HepG2 (cell line): ENCODE measurements around the gene TM9SF4. TPM values are rescaled to one million over a fixed set of nuclear protein-coding genes. Genes with fewer than 3 reads are reported as not detected.

Experiments used
- FOSL2 ChIP-seq: sonication (generic); formaldehyde crosslinking; IDR thresholded peaks from 2 replicates; pipeline ENCODE4 v1.4.0; 2020; ENCODE audit warnings: missing genetic modification reagents
- FOXK1 ChIP-seq: sonication (generic); formaldehyde crosslinking; IDR thresholded peaks from 2 replicates; pipeline ENCODE4 v1.4.0; 2020; ENCODE audit warnings: low read depth, missing genetic modification reagents, borderline replicate concordance
- HNRNPUL1 ChIP-seq: fragments of 200-400 bp; formaldehyde crosslinking; IDR thresholded peaks from 2 replicates; pipeline ENCODE4 v1.6.1; 2017; ENCODE audit warnings: low read depth, mild to moderate bottlenecking, low read length, moderate library complexity
- LCORL ChIP-seq, 2 experiments: fragments of 450-650 bp in 1 of 2; sonication (generic) in 1 of 2; formaldehyde crosslinking in 1 of 2; IDR thresholded peaks; 2 replicates each; pipeline versions ENCODE4 v1.5.0 to v1.6.1; 2017 to 2020; ENCODE audit warnings: antibody characterized with exemption in 1 of 2, missing genetic modification reagents in 1 of 2
- MEIS1 ChIP-seq: sonication (generic); formaldehyde crosslinking; IDR thresholded peaks from 2 replicates; pipeline ENCODE4 v1.9.0; 2021; ENCODE audit warnings: mild to moderate bottlenecking, missing genetic modification reagents, moderate library complexity, borderline replicate concordance
- NCOA5 ChIP-seq: sonication (generic); formaldehyde crosslinking; IDR thresholded peaks from 2 replicates; pipeline ENCODE4 v1.4.0; 2020; ENCODE audit warnings: missing genetic modification reagents
- RAD21 ChIP-seq: fragments of 450-650 bp; formaldehyde crosslinking; IDR thresholded peaks from 2 replicates; pipeline ENCODE4 v1.5.0; 2020; ENCODE audit warnings: mild to moderate bottlenecking
- RXRB ChIP-seq: IDR thresholded peaks from 2 replicates; pipeline ENCODE4 v1.6.1; 2016; ENCODE audit warnings: borderline replicate concordance, missing genetic modification reagents, missing compliant biosample characterization
- SAP130 ChIP-seq: IDR thresholded peaks from 2 replicates; pipeline ENCODE4 v1.6.1; 2016; ENCODE audit warnings: low read depth
- SCMH1 ChIP-seq: sonication (generic); formaldehyde crosslinking; IDR thresholded peaks from 2 replicates; pipeline ENCODE4 v1.9.0; 2021; ENCODE audit warnings: missing genetic modification reagents, mild to moderate bottlenecking, borderline replicate concordance
- SP4 ChIP-seq: sonication (generic); formaldehyde crosslinking; IDR thresholded peaks from 2 replicates; pipeline ENCODE4 v1.8.1; 2023; ENCODE audit warnings: mild to moderate bottlenecking, missing genetic modification reagents
- TBX3 ChIP-seq: fragments of 450-650 bp; IDR thresholded peaks from 2 replicates; pipeline ENCODE4 v1.6.1; 2017; ENCODE audit warnings: antibody characterized with exemption, mild to moderate bottlenecking, inconsistent platforms, borderline replicate concordance
- ZNF205 ChIP-seq: IDR thresholded peaks from 2 replicates; pipeline ENCODE4 v1.6.1; 2018; ENCODE audit warnings: missing biosample characterization, missing genetic modification reagents
- ZNF614 ChIP-seq: IDR thresholded peaks from 2 replicates; pipeline ENCODE4 v1.6.1; 2018; ENCODE audit warnings: missing biosample characterization, missing genetic modification reagents, inconsistent platforms, borderline replicate concordance
- ZNF761 ChIP-seq: sonication (generic); formaldehyde crosslinking; conservative IDR thresholded peaks from 2 replicates; pipeline ENCODE4 v1.4.0; 2020; ENCODE audit warnings: mild to moderate bottlenecking, missing genetic modification reagents
- polyA plus RNA-seq, 8 experiments: library from polyadenylated mRNA; depleted of rRNA in 3 of 8; stranded (reverse) in 7 of 8; unstranded in 1 of 8; fragments of >200 nt; fragmentation: Illumina TruSeq in 4 of 8; extraction: Trizol in 4 of 8; gene quantifications; 2 replicates each; pipeline versions ENCODE4 v1.2.1 to v1.2.3, GENCODE V29; 2011 to 2016; ENCODE audit warnings: low read depth in 4 of 8, missing spikeins in 1 of 8, mixed read lengths in 1 of 8; ENCODE audit not compliant: insufficient read depth in 1 of 8
- total RNA-seq, 5 experiments: library from RNA; depleted of rRNA; stranded (reverse); fragments of >200 nt; fragmentation: Illumina TruSeq; extraction: Trizol; gene quantifications; 2 replicates each; pipeline ENCODE4 v1.2.3, GENCODE V29; 2016; ENCODE audit warnings: low read depth in 1 of 5
- TF ChIP-seq, protein P1 (sequence below): sonication (generic); formaldehyde crosslinking; IDR thresholded peaks from 2 replicates; pipeline ENCODE4 v1.9.0; 2021; ENCODE audit warnings: missing genetic modification reagents, borderline replicate concordance
- TF ChIP-seq, protein P2 (sequence below): sonication (generic); formaldehyde crosslinking; IDR thresholded peaks from 2 replicates; pipeline ENCODE4 v1.5.1; 2020; ENCODE audit warnings: mild to moderate bottlenecking, missing genetic modification reagents, moderate library complexity
- TF ChIP-seq, protein P3 (sequence below): IDR thresholded peaks from 2 replicates; pipeline ENCODE4 v1.6.1; 2012; ENCODE audit warnings: low read depth, low read length, improper control_type of control experiment
- TF ChIP-seq, protein P4 (sequence below): sonication (generic); formaldehyde crosslinking; IDR thresholded peaks from 2 replicates; pipeline ENCODE4 v1.4.0; 2020; ENCODE audit warnings: missing genetic modification reagents, mild to moderate bottlenecking, borderline replicate concordance
- TF ChIP-seq, protein P5 (sequence below): sonication (generic); formaldehyde crosslinking; IDR thresholded peaks from 2 replicates; pipeline ENCODE4 v1.8.0; 2022; ENCODE audit warnings: missing genetic modification reagents, low read depth, mild to moderate bottlenecking, borderline replicate concordance

TM9SF4 gene
- total and polyA plus RNA-seq, 2 of the 13 experiments (the other 11 are each of a cell fraction or from before 2014, with no cell fraction given), result 53.5 to 171 TPM

DNA sequence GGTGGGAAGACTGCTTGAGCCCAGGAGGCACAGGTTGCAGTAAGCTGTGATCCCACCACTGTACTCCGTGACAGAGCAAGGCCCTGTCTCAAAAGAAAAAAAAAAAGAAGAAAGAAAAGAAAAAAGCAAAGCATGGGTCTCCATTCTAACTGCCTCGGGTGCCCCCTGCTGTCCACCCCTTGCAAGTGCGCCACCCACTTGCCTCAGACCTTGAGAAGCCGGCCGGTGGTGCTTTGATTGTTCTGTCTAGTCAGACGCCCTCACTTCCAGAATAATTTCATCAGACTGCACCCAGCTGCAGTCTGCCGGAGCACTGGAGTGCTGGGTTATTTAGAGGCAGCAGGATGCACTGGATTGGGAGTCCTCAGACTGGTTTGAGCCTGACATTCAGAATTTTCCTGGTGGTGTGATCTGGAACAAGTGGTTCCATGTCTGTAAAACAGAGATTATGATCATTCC, 17.6 kb upstream of the TM9SF4 start (continued):
- TF ChIP-seq, protein P1, sequence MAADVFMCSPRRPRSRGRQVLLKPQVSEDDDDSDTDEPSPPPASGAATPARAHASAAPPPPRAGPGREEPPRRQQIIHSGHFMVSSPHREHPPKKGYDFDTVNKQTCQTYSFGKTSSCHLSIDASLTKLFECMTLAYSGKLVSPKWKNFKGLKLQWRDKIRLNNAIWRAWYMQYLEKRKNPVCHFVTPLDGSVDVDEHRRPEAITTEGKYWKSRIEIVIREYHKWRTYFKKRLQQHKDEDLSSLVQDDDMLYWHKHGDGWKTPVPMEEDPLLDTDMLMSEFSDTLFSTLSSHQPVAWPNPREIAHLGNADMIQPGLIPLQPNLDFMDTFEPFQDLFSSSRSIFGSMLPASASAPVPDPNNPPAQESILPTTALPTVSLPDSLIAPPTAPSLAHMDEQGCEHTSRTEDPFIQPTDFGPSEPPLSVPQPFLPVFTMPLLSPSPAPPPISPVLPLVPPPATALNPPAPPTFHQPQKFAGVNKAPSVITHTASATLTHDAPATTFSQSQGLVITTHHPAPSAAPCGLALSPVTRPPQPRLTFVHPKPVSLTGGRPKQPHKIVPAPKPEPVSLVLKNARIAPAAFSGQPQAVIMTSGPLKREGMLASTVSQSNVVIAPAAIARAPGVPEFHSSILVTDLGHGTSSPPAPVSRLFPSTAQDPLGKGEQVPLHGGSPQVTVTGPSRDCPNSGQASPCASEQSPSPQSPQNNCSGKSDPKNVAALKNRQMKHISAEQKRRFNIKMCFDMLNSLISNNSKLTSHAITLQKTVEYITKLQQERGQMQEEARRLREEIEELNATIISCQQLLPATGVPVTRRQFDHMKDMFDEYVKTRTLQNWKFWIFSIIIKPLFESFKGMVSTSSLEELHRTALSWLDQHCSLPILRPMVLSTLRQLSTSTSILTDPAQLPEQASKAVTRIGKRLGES (CRISPR knock-in tag), result 0 out of 2 replicates have a peak, but pooled peaks have one; percentile 25
- no peak for TF ChIP-seq SP4 (CRISPR knock-in tag)
- no peak for TF ChIP-seq ZNF761 (CRISPR knock-in tag)
- TF ChIP-seq, protein P2, sequence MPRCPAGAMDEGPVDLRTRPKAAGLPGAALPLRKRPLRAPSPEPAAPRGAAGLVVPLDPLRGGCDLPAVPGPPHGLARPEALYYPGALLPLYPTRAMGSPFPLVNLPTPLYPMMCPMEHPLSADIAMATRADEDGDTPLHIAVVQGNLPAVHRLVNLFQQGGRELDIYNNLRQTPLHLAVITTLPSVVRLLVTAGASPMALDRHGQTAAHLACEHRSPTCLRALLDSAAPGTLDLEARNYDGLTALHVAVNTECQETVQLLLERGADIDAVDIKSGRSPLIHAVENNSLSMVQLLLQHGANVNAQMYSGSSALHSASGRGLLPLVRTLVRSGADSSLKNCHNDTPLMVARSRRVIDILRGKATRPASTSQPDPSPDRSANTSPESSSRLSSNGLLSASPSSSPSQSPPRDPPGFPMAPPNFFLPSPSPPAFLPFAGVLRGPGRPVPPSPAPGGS (CRISPR knock-in tag), result no peak
- TF ChIP-seq SCMH1 (CRISPR knock-in tag), result no peak
- TF ChIP-seq ZNF205 (CRISPR knock-in tag), result 0 out of 2 replicates have a peak, but pooled peaks have one; percentile 30
- TF ChIP-seq FOXK1 (CRISPR knock-in tag), result peak; percentile 23; the same call in 1 of the 2 replicates
- TF ChIP-seq, protein P3, sequence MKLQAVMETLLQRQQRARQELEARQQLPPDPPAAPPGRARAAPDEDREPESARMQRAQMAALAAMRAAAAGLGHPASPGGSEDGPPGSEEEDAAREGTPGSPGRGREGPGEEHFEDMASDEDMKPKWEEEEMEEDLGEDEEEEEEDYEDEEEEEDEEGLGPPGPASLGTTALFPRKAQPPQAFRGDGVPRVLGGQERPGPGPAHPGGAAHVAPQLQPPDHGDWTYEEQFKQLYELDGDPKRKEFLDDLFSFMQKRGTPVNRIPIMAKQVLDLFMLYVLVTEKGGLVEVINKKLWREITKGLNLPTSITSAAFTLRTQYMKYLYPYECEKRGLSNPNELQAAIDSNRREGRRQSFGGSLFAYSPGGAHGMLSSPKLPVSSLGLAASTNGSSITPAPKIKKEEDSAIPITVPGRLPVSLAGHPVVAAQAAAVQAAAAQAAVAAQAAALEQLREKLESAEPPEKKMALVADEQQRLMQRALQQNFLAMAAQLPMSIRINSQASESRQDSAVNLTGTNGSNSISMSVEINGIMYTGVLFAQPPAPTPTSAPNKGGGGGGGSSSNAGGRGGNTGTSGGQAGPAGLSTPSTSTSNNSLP, result 0 out of 2 replicates have a peak, but pooled peaks have one; percentile 14
- TF ChIP-seq, protein P4, sequence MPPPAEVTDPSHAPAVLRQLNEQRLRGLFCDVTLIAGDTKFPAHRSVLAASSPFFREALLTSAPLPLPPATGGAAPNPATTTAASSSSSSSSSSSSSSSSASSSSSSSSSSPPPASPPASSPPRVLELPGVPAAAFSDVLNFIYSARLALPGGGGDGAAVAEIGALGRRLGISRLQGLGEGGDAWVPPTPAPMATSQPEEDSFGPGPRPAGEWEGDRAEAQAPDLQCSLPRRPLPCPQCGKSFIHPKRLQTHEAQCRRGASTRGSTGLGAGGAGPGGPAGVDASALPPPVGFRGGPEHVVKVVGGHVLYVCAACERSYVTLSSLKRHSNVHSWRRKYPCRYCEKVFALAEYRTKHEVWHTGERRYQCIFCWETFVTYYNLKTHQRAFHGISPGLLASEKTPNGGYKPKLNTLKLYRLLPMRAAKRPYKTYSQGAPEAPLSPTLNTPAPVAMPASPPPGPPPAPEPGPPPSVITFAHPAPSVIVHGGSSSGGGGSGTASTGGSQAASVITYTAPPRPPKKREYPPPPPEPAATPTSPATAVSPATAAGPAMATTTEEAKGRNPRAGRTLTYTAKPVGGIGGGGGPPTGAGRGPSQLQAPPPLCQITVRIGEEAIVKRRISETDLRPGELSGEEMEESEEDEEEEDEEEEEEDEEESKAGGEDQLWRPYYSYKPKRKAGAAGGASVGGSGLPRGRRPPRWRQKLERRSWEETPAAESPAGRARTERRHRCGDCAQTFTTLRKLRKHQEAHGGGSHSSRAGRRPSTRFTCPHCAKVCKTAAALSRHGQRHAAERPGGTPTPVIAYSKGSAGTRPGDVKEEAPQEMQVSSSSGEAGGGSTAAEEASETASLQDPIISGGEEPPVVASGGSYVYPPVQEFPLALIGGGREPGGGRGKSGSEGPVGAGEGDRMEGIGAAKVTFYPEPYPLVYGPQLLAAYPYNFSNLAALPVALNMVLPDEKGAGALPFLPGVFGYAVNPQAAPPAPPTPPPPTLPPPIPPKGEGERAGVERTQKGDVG (CRISPR knock-in tag), result no peak
- no peak for TF ChIP-seq MEIS1 (CRISPR knock-in tag)
- no peak for TF ChIP-seq LCORL (IDR thresholded peaks at IDR 0.05)
- TF ChIP-seq LCORL (CRISPR knock-in tag; IDR thresholded peaks at IDR 0.05), result no peak
- TF ChIP-seq ZNF614 (CRISPR knock-in tag), result peak; percentile 49; the same call in 1 of the 2 replicates
- TF ChIP-seq NCOA5 (CRISPR knock-in tag), result no peak
- peak; percentile 57; the same call in 1 of the 2 replicates for TF ChIP-seq RAD21 (CRISPR knock-in tag)
- peak; percentile 41 for TF ChIP-seq FOSL2 (CRISPR knock-in tag)
- TF ChIP-seq SAP130 (CRISPR knock-in tag), result 0 out of 2 replicates have a peak, but pooled peaks have one; percentile 31
- TF ChIP-seq TBX3, result no peak
- TF ChIP-seq, protein P5, sequence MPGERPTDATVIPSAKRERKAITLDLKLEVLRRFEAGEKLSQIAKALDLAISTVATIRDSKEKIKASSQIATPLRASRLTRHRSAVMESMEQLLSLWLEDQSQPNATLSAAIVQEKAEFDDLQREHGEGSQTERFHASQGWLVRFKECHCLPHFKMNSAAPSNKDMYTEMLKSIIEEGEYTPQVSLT (CRISPR knock-in tag), result no peak
- TF ChIP-seq HNRNPUL1, result no peak
- TF ChIP-seq RXRB (CRISPR knock-in tag), result peak; percentile 40; the same call in 1 of the 2 replicates
